Caki2 (cell line): ENCODE measurements around the gene HOXA6. TPM values are rescaled to one million over a fixed set of nuclear protein-coding genes. Genes with fewer than 3 reads are reported as not detected.

Source experiments
- DNase-seq: peaks from one replicate; pipeline ENCODE4 v3.0.0-alpha.2; 2015; ENCODE audit warnings: low read depth
- in situ Hi-C: cut with HindIII; loops from 2 replicates; pipeline ENCODE4 v1.10.0; 2016; ENCODE audit warnings: low sequenced_read_pairs, low pct_unique_long_range_greater_than_20kb, mixed read lengths
- total RNA-seq: library from RNA; depleted of rRNA; stranded (reverse); fragments of >200 nt; shearing (Covaris generic); gene quantifications from 2 replicates; pipeline ENCODE4 v1.2.3, GENCODE V29; 2014; ENCODE audit warnings: low replicate concordance

The HOXA6 gene
- total RNA-seq, 1 experiment from 2014 or later = 1.2 TPM

DNA sequence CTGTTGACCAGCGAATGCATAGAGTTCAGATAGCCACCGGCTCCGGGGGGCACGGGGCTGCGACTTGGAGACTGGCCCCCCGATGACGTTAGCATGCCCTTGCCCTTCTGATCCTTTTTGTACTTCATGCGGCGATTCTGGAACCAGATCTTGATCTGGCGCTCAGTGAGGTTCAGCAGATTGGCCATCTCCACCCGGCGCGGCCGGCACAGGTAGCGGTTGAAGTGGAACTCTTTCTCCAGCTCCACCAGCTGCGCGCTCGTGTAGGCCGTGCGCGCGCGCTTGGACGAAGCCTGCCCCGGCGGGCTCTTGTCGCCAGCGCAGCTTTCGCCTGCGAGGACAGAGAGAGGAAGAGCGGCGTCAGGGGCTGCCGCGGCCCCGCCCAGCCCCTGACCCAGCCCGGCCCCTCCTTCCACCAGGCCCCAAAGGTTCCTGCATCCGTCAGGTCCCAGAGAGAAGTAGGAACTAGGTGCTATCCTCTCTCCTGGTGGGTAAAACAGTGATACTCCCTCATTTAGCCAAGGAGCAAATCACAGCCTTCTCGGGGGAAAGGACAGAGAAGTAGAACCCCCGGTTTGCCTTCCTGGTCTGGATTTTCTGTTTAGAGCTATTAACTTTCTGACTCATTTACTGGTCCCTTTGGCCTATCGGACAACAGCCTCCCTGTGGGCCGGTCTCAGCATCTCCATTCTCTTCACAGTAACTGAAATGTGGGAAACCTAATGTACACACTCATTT, 39.0 kb downstream of the HOXA6 start:
- no peak for DNase-seq
- in situ Hi-C loops = no loop called here

DNA sequence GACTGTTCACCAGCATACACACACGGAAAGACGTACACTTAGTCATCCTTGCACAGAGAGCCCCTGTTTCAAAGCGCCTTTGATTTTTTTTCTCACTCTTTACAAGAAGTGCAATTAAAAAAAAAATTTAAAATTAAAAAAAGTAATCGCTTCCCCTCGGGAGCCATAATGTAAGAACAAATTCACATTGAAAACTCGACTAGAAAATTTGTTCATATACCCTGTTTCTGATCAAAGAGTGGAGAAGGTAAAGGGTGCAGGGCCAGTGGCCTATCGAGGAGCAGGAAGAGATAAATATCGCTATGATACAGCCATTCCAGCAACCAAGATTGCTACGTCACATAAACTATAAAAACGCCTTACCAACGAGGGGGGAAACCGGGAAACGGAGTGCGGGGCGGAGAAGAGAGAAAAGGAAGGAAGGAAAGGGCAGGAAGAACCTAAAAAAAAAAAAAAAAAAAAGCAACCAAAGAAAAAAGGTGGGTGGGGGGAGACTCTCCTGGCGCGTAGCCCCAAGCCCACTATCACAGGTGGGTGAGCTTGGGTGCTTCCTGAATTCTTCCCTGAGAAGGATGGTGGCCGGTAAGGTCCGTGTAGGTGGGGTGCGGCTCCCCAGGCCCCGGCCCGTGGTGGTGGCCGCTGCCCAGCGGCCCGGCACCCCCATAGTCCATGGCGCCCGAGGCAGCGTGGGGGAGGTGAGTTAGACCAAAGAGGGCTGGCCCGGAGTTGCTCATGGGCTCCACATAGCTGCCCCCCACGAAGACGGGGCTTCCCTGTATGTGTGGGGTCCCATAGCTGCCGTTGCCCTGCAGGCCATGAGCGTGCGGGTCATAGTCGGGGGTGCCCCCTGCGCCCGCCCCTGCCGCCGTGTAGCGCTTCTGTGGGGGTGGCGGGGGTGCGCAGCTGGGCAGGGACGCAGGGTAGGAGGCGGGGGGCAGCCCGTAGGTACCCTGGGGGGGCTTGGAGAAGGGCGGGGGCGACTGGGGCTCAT, 39.9 kb downstream of the HOXA6 start:
- in situ Hi-C loops = no loop called here
- DNase-seq = no peak

DNA sequence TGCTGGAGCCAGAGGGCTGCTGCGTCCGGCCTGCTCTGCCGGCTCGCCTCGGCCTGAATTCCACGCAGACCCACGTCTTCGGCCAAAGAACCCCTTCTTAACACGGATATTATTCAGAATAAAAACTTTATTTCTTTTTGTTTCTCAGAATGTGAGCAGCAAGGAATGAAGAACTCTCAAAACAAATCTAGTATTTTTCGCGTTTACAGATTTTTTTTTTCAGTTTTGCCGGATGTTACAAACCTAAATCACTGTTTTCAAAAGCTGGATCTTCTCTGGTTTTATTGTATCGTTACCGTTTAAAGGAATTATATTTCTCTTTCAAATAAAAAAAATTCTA, 40.7 kb downstream of the HOXA6 start:
- DNase-seq = no peak
- in situ Hi-C loops = no loop called here

DNA sequence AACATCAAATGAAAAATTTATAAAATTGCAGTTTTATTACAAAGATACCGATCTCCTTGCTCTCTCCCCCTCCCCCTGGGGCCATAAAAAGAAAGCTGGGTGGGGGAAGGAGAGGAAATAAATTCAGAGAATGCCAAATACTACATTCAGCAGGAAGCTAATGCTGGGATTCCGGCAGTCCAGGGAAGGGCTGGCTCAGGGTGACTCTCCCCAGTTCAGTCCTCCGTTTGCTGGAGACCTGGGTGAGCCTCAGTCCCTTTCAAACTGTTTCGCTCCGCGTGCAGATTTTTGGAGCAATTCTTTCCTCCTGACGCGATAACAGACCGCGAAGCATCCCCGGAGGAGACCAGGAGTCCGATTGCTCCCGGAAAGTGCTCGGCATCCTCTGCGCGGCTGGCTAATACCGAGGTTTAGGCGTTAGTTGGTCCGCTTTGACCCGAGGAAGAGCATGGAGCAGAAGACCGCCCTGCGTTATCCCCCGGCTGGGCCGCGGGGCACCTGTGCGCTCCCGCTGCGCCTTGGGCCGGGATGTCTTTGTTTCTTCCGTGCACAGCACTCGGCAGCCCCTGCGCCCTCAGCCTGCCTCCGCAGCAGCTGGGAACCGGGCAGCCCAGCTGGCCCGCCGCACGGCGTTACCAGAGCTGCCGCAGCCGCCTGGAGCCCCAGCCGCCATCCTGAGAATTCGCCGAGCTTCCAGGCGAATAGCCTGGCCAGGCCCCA, 41.2 kb downstream of the HOXA6 start:
- no peak for DNase-seq
- in situ Hi-C loops = no loop called here

DNA sequence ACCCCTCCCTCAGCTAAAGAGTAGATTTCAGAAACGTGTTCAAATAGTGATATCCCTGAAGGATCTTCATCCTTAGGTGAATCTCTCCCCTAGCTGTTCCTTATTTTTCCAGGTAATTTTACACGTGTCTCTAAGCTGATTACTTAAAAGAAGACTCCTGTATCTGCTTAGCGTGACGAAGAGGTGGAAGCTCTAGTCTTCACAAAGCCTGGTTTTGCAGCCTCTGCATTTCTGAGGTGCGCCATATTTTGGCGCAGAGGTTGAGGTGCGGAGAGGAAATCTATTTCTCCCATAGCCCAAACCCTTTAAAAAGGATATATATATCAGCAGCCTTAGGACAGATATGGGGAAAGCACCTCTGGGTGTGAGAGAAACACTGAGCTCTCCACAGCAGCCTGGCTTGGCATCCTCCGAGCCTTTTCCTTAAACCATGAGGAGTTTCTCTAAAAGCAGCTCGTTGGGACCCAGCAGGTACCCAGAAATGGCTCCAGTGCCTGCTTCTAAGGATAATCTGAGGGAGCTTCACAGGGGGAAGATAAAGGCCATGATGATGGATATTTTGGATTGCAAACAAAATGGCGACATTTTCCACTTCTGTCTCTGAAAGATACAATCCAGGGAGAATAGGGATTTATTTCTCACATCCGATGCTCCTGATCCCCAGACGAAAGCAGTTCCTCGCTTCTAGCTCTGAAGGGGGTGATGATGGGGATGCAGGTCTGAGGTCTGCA, 42.1 kb downstream of the HOXA6 start:
- no peak for DNase-seq
- in situ Hi-C loops = no loop called here

DNA sequence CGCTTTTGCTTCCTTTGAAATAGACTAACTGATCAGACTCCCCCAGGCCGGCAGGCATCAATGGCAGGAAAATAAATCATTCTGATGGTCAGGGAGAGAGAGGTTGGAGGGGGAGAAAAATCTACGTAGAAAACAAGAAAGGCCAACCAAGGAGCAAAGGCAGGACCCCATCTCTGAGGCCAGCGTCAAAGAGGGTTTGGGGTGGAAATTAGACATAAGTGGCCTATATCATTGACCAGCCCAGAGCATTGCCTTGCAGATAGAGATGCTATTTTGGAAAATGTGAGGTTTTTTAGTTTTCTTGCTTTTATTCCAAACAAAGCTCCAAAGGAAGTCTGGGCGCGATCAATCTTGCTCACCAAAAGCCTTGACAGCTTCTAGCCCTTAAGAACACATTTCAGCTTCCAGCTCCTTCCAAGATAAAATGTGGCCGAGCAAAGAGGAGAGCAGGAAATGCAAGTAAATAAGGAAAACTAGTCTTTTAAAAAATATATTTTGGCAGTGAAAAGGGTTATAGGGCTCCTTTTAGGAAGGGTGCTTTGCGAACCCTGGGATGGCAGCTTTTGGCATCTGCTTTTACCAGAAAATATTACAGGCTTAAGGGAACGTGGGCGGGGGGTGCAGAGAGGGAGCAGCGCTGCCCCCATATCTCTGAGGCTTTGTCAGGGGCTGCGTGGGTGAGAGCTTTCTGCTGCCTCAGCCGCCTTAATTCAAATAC, 43.1 kb downstream of the HOXA6 start:
- DNase-seq = no peak
- in situ Hi-C loops = no loop called here

DNA sequence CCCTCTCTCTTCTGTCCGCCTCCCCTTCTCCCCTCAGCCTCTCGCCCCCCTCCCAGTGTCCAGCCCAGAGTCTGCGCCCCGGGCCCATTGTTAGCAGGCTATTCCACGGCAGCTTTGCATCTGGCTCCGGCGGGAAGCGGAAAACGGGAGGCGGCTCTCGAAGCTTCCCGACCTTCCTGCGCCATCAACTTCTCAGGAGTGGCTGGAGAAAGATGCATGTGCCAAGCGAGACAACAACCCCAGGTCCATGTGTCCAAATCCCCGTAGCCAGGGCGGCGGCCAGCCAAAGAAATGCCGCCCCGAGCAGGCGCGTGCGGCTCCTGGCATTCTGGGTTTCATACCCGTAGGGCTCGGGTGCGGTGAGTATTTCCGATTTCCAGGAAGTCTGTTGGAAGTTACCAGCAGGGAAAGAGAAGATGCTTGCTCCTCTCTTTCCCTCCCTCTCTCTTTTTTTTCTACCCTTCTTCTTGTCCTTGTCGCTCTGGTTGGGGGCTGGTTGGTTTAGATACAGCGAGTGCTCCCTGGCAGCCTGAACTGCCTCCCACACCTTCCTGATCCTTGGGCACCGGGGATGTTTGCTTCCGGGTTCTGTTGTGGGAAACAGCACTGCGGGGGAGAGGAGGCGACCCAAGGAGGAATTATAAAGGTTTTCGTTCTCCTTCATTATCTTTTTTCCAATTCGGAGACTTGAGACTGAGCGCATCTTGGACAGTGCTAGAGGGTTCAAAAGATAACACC, 43.9 kb downstream of the HOXA6 start:
- in situ Hi-C loops = no loop called here
- no peak for DNase-seq

DNA sequence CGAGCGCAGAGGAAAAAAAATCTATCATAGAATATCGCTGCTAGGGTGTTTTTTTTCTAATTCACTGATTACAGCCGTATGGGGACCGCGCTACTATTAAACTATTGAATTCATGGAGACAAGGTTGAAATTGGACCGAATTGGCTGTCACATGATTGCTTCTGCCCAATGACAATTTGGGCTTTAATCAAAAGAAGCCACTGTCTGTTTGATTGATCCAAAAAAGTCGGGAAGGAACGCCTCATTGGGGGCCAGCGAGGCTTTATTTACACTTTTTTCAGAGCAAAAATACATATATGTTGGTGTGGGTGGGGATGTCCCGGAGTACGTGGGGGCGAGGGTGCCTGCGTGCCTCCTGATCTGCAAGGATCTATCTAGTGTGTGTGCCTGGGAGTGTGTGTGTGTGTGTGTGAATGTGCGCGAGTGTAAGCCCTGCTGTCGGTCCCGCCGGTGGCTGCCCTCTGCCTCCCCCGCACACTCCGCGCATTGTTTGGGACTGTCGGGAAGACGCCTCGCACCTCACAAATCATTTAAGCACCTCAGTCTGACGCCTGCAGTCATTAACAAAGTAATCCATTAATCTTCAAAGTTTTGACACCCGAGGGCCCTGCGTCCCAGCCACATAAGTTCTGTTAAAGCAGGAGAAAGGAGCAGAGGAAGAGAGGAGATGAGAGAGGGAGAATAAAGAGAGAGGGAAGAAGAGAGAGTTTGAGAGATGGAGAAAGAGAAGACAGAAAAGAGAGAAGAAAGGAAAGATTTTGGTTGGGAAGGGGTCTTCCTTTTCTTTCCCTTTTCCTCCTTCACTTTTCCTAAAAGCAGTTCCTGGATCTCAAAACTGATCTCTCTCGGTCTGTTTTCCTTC, 44.8 kb downstream of the HOXA6 start, which contains the start of gene HOXA2:
HOXA2 (minus strand) TSS at position 103 of the 862 bp plus-strand sequence. CDS start 183 bp downstream, outside the sequence.
- DNase-seq = no peak
- in situ Hi-C loops = no loop called here

DNA sequence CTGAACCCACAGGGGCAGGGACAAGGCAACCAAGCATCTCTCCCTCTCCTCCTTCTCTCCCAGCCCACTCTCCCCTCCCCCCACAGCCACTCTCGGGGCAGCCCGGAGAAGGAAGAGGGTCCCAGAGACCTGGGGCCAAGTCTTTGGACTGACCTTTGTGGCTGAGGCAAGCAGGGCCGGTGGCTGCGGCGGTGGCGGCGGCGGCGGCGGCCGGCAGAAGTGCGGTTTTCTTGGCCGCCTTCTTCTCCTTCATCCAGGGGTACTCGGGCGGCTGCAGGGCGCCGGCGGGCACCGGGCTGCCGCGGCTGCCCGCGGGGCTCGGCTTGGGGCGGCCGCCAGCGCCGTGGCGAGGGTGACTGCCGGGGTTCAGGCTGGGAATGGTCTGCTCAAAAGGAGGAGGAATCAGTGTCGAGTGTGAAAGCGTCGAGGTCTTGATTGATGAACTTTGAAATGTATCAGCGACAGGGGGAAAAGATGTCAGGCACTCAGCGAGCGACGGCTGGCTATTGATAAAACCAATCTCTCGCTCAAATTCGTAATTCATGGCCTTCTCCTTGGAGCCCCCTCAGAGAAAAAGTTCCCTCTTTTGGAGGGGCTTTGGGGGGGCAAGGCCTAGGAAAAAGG, 45.5 kb downstream of the HOXA6 start:
- DNase-seq = no peak
- in situ Hi-C loops = no loop called here

DNA sequence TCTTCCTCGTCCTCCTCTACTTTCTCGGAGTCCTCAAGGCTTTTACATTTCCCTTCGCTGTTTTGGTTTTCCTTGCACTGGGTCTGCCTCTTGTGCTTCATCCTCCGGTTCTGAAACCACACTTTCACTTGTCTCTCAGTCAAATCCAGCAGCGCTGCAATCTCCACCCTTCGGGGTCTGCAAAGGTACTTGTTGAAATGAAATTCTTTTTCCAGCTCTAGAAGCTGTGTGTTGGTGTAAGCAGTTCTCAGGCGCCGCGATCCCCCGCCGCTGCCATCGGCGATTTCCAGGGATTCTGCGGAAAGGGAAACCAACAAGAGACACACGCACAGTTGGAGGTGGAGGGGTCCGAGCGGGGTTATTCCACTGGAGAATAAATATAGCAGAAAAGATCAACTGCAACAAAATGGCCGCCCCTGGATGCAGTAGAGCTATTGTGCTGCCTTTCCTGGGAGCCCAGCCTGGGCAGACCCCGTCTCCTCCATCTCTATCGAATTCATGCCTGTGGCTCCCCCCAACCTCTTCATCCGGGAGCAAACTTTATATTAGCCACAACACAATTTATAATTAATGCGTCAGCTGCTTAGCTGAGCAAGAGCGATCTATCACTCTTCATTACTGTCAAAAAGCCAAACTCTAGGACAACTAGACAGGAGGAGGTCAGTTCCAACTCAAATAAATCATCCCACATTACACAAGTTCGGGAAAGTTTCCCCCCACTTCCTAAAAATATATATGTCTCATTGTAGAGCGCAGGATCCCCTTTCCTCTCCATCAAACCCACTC, 46.2 kb downstream of the HOXA6 start:
- in situ Hi-C loops = no loop called here
- no peak for DNase-seq

DNA sequence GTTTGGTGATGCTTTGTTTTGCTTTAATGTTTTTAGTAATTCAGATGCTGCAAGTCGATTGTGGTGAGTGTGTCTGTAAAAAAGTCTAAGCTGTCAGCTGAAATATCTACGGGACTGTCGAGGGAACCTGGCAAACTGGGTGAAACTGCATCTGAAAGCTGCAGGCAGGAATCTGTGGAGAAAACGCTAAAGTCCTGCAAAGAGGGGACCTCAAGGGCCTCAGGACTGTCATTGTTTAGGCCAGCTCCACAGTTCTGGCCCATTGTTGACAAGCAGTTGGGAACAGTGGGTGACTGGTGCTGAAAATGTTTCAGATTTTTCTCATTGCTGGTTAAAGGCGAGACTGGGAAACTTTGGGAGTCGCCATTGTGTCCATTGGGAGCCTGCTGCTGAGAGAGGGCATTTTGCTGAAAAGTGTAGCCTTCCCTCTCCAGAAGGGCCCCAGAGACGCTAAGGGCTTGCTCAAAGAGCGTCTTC, 46.8 kb downstream of the HOXA6 start:
- in situ Hi-C loops = no loop called here
- no peak for DNase-seq

DNA sequence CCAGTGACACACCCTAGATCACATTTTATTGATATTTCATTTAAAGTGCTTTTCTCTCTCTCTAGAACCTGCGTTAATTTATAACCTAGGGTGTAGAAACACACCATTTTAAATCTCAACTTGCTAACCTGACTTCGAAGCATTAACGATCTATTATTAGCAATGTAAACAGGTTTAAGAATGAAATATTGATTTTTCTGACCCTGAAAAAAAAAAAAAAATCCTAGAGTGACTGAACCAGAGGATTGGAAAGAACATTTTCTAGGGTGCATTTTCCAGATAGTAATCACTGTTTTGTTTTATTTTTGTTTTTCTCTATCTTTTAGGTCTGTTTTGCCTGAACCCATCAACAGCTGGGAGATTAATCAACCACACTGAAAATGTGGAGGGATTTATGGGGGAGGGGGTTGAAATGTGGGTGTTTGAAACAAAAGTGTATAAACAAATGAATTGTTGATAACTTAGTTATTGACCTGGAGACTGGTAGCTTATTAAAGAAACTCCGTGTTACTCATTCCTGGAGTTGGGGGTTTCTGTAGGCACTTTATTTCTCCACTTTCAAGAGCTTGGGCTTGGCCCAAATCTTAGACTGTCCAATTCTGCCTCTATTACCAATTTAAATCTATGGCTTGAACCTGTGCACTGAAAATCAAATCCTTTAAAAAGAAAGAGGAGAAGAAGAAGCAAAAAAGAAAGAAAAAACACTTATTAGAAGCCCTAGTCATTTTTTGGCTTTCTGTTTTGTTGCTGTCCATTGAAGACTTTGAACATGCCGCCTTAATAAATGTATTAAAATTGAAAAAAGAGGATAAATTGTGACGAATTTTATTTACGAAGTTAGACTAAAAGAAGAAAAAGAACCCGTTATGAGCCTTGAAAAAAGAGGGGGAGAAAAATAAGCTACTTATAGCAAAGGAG, 47.9 kb downstream of the HOXA6 start:
- DNase-seq = no peak
- in situ Hi-C loops = no loop called here

DNA sequence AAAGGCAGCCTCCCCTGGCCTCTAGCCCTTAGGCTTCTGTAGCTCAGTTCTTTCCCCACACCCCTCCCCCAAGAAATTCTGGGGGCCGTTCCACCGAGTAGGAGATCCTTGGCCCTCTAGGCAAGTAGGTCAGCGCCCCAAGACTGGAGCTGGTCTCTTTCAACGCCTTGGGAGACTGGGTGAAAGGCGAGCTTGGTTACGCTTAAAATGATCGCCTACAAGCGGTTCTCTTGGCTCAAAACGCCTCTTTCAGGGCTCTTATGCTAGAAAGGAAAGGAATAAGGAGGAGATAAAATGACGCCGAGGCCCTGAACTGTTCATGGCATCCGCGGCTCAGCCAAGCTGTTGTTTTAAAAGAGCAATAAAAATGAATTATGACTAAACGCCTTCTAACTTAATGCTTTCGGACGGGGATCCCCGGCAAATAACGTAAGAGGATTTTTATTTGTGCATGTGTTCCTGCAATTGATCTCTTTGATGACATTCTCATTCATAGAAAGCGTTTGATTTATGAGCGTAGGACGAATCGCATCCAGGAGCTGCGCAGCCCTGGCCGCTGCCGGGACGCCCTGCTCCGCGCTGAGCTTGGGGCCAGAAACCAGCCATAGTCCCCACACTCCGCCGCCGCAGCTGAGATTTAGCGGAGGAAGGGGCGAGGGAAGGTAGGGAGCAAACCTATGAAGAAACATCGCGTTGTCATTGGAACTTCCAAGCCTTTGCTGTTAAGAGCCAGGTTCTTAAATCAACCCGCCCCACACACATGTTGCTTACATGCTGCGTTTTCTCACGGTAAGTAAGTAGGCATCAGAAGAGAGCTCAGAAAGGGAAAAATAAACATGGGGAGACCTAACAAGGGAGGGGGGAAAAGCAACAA, 48.8 kb downstream of the HOXA6 start:
- in situ Hi-C loops = no loop called here
- DNase-seq = peak; percentile 67
